ENCODE results near the gene TMEM185B. TPM values are rescaled to one million over a fixed set of nuclear protein-coding genes. Genes with fewer than 3 reads are reported as not detected.

TMEM185B gene
- total RNA-seq, 2 donors from 2014 or later = 24.0 to 36.0 TPM

DNA sequence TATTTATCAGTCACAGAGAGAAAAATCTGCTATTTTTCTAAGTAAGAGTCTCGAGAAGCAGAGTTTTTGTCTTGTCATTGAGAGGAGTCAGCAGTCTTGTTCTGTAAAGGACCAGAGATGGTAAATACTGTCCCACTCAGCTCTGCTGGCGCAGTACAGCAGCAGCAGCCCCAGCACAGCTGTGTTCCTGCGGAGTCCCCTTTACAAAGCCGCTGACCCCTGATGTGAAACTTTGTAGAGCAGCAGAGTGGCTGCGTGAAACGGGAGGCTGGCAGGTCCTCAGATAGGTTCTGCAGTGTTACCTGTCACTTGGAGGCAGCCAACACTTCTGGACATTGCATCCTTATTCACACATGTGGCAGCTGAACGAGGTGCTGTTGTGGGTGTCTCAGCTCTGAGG, 45.2 kb downstream of the TMEM185B start:
- Histone ChIP-seq H3K27me3 (replicated peaks; ENCODE audit: insufficient read depth) (no peaks in the 10 kb centered on the region), H3K36me3 (no peaks in the 10 kb centered on the region), H3K9me3 (no peaks in the 10 kb centered on the region), H3K27ac (no peak overlapping the region), H3K4me1 (ENCODE audit: control insufficient read depth in 1 of 2, low read depth in 2 of 2) (no peaks in the 10 kb centered on the region), H3K4me3 (no peak overlapping the region)
- no peak for ATAC-seq (ENCODE audit: insufficient number of reproducible peaks, low FRiP score, low read depth)
- no peak for TF ChIP-seq CTCF (IDR thresholded peaks at IDR 0.05)
- DNase-seq (ENCODE audit: low spot score) = no peak

DNA sequence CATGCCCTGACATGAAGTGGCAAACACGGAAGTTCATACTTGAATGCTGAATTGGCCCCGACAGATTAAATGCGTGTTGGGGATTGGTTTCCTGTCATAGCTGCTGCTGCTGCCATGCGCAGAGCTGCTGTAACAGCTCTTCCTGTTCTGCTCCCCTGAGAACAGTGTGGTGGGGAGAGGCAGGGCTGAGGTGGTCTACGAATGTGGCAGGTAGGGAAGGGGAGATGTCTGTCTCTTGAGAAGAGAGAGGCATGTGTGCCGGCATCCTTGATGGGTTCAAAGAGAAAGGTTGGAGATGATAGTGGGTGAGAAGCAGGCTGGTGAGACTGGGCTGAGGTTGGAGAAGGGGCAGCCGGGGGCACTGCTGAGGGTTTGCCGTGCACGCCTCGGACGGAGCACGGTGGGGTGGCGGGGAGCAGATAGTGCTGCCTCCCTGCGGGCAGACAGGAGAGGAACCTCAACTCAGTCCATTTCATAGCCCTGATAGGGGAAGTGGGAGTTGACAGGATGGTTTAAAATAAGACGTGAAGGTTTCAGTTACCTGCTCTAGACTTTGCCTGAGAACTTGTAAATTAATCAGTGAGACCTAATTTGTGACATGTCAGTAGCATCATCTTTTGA, 46.1 kb downstream of the TMEM185B start:
- Histone ChIP-seq H3K36me3 (no peaks in the 10 kb centered on the region), H3K9me3 (no peaks in the 10 kb centered on the region), H3K4me3 (peak overlapping the region; percentile 17), H3K27me3 (replicated peaks; ENCODE audit: insufficient read depth) (no peaks in the 10 kb centered on the region), H3K4me1 (ENCODE audit: control insufficient read depth in 1 of 2, low read depth in 2 of 2) (no peaks in the 10 kb centered on the region), H3K27ac (no peak overlapping the region)
- DNase-seq (ENCODE audit: low spot score) (no peak), ATAC-seq (ENCODE audit: insufficient number of reproducible peaks, low FRiP score, low read depth) (no peak)
- no peak for TF ChIP-seq CTCF (IDR thresholded peaks at IDR 0.05)

DNA sequence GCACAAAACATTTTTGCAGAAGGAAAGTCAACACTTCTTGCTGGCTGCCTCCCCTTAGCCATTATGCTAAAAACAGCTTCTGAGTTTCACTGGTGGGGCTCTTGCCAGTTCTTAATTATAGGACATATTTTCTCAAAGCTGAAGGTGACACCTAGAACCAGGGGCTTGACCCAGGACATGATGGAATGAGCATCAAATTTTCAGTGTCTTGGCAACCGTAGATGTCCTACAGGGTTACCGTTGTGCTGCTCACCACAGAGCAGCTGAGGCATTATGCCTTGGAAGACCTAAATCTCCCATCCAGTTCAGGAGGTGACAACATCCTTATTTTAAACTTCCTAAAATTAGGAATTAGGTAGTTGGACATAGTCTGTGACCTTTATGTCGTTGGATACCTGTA, 46.7 kb downstream of the TMEM185B start:
- H3K4me3 ChIP-seq = no peak overlapping the region
- no peak for TF ChIP-seq CTCF (IDR thresholded peaks at IDR 0.05)
- no peak for ATAC-seq (ENCODE audit: insufficient number of reproducible peaks, low FRiP score, low read depth)

GRCh38 chr2:120174963-120175581, 48.1 kb downstream of the TMEM185B start:
- peak; percentile 74 for TF ChIP-seq CTCF (IDR thresholded peaks at IDR 0.05)
- H3K27ac ChIP-seq = peak overlapping the region; percentile 18 to 34
- no peaks in the 10 kb centered on the region for H3K36me3 ChIP-seq
- H3K4me3 ChIP-seq = peak overlapping the region; percentile 44
- H3K4me1 ChIP-seq (ENCODE audit: control insufficient read depth in 1 of 2, low read depth in 2 of 2) = no peaks in the 10 kb centered on the region
- no peaks in the 10 kb centered on the region for H3K27me3 ChIP-seq (replicated peaks; ENCODE audit: insufficient read depth)
- peak; percentile 68 for ATAC-seq (ENCODE audit: insufficient number of reproducible peaks, low FRiP score, low read depth)
- DNase-seq (ENCODE audit: low spot score) = no peak
- H3K9me3 ChIP-seq = no peaks in the 10 kb centered on the region

More for the DNA sequence above, 46.7 kb downstream of the TMEM185B start:
- no peaks in the 10 kb centered on the region for H3K4me1 ChIP-seq (ENCODE audit: control insufficient read depth in 1 of 2, low read depth in 2 of 2)
- no peak overlapping the region for H3K27ac ChIP-seq
- no peaks in the 10 kb centered on the region for H3K9me3 ChIP-seq
- no peak for DNase-seq (ENCODE audit: low spot score)
- H3K36me3 ChIP-seq = no peaks in the 10 kb centered on the region
- H3K27me3 ChIP-seq (replicated peaks; ENCODE audit: insufficient read depth) = no peaks in the 10 kb centered on the region

Other genes with a start within 250 kb of the TMEM185B start
- gene EPB41L5, start 210.3 kb downstream of the TMEM185B start, total RNA-seq = 10 to 100 TPM; 15.4 to 18.5 TPM
- gene RALB, start 29.5 kb upstream of the TMEM185B start, total RNA-seq = 10 to 100 TPM; 21.9 to 50.2 TPM
- 10 to 100 TPM in 1 of 2 donors, 1 to 10 TPM in 1; 2.8 to 19.4 TPM for gene INHBB, start 122.7 kb upstream of the TMEM185B start, total RNA-seq